AG09309 (cell line): ENCODE results near the gene ZNF497.

Source experiments
- DNase-seq: peaks from one replicate; pipeline ENCODE4 v3.0.0-alpha.2; 2010; ENCODE audit warnings: low read depth
- H3K4me3 ChIP-seq: 2 replicates; pipeline ENCODE4 v1.5.1; 2011; ENCODE audit warnings: mild to moderate bottlenecking, low read depth, low read length, moderate library complexity; ENCODE audit not compliant: control insufficient read depth
- TF ChIP-seq, protein P1 (sequence below): IDR thresholded peaks from 2 replicates; pipeline ENCODE4 v1.5.1; 2011; ENCODE audit warnings: mild to moderate bottlenecking, low read depth, low read length, inconsistent platforms; ENCODE audit not compliant: insufficient read depth, control insufficient read depth; ENCODE audit errors: missing control alignments

The ZNF497 gene

DNA sequence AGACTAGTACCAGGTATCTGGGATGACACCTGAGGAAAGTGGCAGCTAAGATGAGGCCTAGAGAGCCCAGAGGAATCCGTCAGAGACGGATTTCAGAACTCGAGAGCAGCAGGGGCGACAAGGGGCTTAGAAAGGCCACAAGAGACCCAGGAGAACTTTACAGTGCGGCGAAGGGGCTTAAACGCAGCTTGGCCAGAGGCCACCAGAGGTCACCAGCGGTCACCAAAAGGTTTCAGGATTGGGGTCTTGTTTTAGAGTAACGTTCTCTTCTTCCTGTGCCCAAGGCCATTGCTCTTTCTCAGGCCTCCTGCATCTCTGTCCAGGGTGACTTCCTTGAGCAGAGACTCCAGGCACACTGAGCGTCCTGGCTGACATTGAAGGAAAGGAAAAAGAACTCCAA lies 33.6 kb downstream of the ZNF497 start:
- no peak for DNase-seq
- TF ChIP-seq, protein P1, sequence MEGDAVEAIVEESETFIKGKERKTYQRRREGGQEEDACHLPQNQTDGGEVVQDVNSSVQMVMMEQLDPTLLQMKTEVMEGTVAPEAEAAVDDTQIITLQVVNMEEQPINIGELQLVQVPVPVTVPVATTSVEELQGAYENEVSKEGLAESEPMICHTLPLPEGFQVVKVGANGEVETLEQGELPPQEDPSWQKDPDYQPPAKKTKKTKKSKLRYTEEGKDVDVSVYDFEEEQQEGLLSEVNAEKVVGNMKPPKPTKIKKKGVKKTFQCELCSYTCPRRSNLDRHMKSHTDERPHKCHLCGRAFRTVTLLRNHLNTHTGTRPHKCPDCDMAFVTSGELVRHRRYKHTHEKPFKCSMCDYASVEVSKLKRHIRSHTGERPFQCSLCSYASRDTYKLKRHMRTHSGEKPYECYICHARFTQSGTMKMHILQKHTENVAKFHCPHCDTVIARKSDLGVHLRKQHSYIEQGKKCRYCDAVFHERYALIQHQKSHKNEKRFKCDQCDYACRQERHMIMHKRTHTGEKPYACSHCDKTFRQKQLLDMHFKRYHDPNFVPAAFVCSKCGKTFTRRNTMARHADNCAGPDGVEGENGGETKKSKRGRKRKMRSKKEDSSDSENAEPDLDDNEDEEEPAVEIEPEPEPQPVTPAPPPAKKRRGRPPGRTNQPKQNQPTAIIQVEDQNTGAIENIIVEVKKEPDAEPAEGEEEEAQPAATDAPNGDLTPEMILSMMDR: no peak

DNA sequence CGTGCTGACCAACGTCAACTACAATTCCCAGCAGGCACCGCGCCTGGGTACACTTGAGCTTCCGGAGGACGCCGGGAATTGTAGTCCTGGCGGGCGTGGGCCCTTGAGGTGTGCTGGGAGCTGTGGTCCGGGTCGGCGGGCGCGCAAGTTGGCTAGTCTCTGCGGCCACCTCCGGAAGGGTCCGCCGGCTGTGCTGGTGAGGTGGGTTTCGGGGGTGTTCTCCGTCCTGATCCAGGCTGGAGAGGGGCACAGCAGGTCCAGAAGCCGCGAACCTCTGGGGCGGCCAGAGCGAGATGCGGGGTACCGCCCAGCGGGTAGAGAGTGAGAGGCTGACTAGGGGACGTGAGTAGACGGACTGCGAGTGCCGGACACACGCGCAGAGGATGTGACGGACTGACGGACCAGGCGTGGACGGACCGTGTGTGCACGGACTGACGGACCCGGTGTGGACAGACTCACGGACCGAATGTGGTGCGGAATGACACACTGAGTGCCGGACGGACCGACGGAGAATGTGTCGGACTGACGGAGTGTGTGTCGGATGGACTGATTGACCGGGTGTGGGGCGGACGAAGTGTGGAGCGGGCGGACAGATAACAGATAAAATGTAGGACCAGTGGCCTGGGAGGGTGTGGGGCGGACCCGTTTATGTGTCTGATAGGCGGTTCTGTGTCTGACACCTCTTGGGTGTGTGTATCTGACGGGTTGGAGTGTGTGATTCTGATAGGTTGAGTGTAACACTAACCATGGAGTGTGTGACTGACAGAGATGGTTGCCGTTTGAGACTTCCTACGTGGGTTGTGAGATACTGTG lies 35.4 kb downstream of the ZNF497 start, which contains the start of gene ZSCAN22:
Gene ZSCAN22, plus strand, starts transcription at position 81 of the 813 bp plus-strand sequence. CDS start 7,809 bp downstream, outside the sequence.
- peak within 1 kb of the TSS; percentile 89 for H3K4me3 ChIP-seq
- peak; percentile 73 for DNase-seq
- TF ChIP-seq, protein P1: no peak

More for the DNA sequence above, 33.6 kb downstream of the ZNF497 start:
- no peak overlapping the region for H3K4me3 ChIP-seq

DNA sequence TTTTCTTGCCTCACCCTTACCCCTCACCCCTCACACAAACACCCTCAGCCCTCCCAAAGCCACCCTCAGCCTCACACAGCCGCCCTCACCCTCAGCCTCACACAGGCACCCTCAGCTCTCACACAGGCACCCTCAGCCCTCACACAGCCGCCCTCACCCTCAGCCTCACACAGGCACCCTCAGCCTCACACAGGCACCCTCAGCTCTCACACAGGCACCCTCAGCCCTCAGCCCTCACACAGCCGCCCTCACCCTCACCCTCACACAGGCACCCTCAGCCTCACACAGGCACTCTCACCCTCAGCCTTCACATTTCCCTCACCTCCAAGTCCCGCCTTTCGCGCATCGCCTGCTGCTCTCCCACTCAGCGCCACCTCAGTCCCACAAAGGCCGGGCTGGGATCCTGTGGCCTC lies 36.0 kb downstream of the ZNF497 start:
- H3K4me3 ChIP-seq: peak overlapping the region; percentile 89
- TF ChIP-seq, protein P1: no peak
- DNase-seq: no peak

DNA sequence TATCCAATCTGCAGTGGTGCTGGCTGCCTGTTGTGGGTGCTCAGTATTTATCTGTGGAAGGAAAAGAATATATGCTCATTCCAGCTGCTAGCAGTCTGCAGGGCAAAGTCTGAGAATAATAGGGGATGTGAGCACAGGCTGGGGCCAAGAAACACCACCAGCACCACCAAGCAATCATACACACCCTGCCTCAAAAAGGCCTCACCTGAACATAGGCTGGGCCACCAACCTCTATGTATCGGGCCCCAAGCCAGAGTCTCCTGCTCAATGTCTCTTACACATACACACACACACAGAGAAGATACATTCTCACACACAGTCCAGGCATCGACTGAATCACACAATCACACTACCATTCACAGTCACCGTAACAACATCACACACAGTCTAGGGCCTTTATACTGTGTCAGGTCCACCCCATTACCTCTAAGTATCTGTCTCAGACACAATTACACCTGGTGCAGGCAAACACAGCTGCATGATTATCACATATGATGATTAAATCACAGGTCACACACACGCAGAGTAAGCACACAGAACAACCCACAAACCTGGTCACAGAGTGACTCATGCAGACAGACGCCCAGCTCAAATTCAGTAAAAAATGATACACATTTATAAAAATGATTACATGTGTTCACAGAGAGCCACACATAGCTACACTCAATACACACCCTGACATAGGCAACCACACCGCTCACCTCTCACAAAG lies 37.1 kb downstream of the ZNF497 start:
- no peak for DNase-seq
- TF ChIP-seq, protein P1: no peak
- H3K4me3 ChIP-seq: peak overlapping the region; percentile 89

DNA sequence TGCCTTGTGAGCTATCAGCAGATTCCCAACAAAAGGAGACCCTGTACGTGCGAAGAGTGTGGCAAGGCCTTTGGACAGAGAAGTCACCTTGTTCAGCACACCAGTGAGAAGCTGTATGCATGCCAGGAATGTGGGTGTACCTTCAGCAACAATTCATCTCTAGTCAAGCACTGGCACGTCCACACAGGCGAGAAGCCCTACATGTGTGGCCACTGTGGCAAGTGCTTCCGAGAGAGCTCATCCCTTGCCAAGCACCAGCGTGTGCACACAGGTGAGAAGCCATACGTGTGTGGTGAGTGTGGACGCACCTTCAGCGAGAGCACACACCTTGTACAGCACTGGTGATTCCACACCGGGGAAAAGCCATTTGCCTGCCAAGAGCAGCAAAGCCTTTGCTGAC lies 43.3 kb downstream of the ZNF497 start:
- TF ChIP-seq, protein P1: no peak
- no peak overlapping the region for H3K4me3 ChIP-seq
- no peak for DNase-seq

DNA sequence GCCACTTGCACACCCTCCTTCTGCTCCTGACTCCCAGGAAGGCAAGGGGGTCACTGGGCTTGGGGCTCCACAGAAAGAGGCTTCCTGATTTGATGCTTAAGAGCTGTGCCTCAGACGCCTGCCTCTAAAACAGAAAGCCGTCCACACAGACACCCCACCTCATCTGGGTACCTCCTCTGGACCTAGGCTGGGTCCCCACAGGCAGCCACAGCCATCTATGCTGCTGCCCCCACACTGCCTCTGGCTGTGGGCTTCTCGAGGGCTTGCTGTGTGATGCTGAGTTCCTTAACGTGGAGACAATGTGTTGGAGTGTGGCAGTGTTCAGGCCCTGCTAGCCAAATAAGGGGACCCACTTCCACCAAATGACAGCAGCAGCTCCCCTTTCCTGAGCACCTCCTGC lies 44.3 kb downstream of the ZNF497 start:
- TF ChIP-seq, protein P1: no peak
- H3K4me3 ChIP-seq: no peak overlapping the region
- no peak for DNase-seq
